CD4-positive, alpha-beta T cell treated with Interleukin-10 for 1 hour (primary cell): ENCODE data around the gene ZNF705A.
"Not testable (repeated sequence)": the region's sequence is repeated elsewhere in the genome, so short reads cannot be mapped to it uniquely, and the experiment has no call there.

Experiments used
- DNase-seq: peaks from one replicate; pipeline ENCODE4 v3.0.0-alpha.2; 2020

The ZNF705A gene

GRCh38 chr12:8188088-8188487, 31.3 kb downstream of the ZNF705A start:
- not testable (repeated sequence) for DNase-seq

DNA sequence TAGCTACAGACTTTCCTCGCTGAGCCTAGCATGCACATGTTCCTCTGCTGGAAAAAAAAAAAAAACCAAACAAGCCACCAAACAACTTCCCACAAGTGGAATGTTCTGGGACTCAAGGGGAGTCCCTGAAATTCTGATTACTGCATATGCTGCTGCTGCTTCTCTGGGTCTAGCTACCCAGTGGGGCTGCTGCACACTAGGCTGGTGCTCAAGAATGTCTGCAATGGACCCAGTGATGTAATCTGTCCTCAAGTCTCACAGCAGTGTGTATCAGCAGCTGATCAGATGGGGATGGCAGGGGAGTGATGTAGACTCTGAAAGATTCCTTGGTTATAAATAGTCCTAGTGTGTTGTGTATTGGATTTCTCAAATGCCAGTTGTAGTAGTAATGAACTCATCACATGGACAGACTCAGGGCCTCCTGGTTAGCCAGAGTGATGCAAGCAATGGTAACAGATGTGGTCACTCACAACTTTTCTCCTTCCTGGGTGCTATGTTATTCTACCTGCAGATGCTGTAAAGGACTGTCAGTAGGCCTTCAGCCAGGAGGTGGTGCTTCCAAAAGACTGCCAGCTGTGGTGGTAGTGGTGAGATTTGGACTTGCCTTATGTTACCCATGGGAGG, 41.0 kb downstream of the ZNF705A start:
- not testable (repeated sequence) for DNase-seq

GRCh38 chr12:8218711-8219382, 62.0 kb downstream of the ZNF705A start:
- not testable (repeated sequence) for DNase-seq

DNA sequence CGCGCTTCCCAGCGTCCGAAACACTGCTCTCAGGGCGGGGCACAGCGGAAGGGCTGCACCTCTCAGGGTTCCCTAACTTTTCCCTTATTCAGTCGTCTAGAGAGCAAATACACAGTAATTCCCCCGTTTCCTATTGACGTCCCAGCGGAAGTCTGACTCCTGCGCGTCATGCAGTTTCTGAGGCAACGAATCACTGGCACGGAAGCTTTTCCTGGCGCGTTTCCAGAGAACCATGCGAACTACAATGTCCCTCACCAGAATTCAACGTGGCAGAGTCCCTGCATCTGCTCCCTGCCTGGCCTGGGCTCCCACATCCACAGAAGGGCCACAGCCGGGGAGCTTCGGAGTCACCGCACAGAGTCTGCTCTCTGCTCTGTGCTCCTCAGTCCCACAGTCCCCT, 64.6 kb downstream of the ZNF705A start:
- not testable (repeated sequence) for DNase-seq

DNA sequence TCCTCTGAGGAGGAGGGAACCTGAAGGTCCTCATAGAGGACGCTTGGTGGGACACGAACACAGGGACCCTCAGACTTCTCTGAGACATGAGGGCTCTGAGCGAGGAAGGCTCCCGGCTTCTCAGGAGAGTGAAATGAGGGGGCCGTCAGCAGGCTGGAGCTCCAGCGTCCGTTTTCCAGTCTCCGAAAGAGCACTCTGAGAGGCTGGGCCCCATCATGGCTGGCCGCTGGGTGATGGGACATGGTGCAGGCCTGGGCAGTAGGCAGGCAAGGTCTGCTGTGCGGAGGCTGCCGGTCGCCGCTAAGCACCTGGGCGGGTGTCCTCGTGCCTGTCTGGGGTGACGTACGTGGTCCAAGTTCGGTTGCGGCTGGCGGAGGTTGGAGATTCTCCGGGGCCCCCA, 65.0 kb downstream of the ZNF705A start:
- DNase-seq: not testable (repeated sequence)

GRCh38 chr12:8222303-8222702, 65.5 kb downstream of the ZNF705A start:
- not testable (repeated sequence) for DNase-seq

DNA sequence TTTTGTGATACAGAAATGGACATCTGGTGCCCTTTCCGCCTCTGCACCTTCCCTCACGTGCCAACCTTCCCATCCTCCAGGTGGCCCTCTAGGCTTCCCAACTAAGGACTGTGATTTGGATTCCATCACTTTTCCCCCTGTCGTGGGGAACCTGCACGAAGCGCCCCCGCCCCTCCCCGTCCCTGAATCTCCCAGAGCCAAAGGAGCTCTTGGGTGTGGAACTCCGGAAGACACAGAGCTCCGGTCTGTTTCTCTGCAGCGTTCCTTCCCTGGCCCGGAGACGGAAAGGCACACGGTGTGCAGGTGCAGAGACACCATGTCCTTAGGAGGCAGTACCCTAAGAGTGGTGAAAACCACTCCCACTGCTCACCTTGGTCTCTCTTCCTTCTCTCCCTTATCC, 66.8 kb downstream of the ZNF705A start:
- not testable (repeated sequence) for DNase-seq

DNA sequence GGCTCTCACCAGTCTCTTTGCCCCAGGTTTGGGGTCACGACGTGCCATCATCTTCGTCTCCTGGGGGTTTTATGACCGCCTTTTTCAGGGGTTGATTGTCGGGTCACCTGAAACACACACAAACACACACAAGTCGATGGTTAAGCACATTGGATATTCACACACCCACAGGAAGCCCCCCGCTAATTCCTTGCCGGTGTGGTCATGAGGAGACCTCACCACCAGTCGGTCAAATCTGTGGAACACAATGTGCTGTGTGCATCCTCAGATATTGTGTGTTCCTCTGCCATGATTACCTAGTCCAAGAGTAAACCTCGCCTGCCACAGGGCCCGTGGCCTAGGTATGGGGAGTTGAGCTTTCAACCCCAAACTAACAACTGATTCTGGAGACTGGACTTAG, 68.0 kb downstream of the ZNF705A start:
- DNase-seq: not testable (repeated sequence)

DNA sequence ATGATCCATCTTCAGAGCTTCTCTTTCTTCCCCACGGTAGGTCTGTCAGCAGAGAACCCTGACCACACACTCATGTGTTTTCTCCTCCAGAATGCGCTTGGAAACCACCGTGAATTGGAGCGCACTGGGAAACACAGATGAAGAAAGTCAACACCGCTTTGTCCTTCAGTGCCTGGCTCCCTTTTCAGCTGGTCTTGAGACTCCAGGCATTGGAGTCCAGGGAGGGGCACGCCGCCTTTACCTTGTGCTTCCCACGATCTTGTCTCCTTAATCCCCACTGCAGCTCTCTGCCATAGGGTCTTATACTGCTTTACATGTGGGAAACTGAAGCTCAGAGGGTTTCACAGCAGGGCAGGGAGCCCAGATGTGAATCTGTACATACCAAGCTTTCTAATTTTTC, 69.5 kb downstream of the ZNF705A start:
- no peak for DNase-seq

DNA sequence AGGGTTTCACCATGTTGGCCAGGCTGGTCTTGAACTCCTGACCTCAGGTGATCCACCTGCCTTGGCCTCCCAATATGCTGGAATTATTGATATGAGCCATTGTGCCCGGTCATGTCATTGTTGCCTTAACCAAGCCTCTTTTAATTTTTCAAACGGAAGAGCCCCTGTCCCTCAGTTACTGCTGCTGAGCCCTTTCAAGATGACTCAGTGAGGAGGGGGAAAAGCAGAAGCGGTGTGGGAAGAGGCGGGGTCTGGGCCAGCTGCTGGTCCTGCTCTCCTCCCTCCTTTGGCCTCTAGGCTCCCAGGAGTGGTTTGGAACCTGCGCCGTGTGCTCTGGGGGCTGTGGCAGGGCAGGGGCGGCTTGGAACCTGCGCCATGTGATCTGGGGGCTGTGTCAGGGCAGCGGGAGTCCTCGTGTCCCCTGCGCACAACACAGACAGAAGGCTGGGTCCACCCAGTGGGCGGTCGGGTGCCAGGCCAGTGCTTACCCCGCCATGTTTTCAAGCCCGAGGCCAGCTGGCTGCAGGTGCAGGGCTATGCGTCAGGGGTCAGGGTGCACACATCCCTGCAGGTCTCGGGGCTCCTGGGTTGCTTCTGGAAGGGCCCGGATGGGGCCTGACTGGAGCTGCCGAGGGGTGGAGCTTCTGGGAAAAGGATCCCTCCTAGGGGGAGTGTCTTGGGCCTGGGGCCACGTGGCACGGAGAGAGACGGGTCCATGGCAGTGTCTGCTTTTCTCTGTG, 70.3 kb downstream of the ZNF705A start, which contains the start of gene FAM90A1:
Gene FAM90A1 (minus strand): TSS at position 627 of the 740 bp plus-strand sequence. CDS start 2,786 bp downstream, outside the sequence.
- DNase-seq: not testable (repeated sequence)

GRCh38 chr12:8227732-8228077, 70.9 kb downstream of the ZNF705A start:
- DNase-seq: not testable (repeated sequence)

DNA sequence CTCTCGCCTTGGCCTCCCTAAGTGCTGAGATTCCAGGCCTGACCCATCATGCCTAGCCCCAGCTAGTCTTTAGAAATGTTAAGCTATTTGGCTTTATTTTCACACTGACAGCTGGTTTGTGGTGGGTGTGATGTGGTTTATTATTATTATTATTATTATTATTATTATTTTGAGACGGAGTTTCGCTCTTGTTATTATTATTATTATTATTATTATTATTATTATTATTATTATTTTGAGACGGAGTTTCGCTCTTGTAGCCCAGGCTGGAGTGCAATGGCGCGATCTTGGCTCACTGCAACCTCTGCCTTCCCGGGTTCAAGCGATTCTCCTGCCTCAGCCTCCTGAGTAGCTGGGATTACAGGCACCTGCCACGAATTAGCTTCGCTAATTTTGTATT, 71.8 kb downstream of the ZNF705A start:
- not testable (repeated sequence) for DNase-seq

GRCh38 chr12:8229486-8229885, 72.7 kb downstream of the ZNF705A start:
- not testable (repeated sequence) for DNase-seq
